ENCODE measurements around the gene UPK3B. TPM values are rescaled to one million over a fixed set of nuclear protein-coding genes. Genes with fewer than 3 reads are reported as not detected.

Gene UPK3B
- total RNA-seq (2022; extraction: Qiagen RNA extraction): 10.2 to 20.0 TPM (median 18.4 TPM) in 5 replicates

DNA sequence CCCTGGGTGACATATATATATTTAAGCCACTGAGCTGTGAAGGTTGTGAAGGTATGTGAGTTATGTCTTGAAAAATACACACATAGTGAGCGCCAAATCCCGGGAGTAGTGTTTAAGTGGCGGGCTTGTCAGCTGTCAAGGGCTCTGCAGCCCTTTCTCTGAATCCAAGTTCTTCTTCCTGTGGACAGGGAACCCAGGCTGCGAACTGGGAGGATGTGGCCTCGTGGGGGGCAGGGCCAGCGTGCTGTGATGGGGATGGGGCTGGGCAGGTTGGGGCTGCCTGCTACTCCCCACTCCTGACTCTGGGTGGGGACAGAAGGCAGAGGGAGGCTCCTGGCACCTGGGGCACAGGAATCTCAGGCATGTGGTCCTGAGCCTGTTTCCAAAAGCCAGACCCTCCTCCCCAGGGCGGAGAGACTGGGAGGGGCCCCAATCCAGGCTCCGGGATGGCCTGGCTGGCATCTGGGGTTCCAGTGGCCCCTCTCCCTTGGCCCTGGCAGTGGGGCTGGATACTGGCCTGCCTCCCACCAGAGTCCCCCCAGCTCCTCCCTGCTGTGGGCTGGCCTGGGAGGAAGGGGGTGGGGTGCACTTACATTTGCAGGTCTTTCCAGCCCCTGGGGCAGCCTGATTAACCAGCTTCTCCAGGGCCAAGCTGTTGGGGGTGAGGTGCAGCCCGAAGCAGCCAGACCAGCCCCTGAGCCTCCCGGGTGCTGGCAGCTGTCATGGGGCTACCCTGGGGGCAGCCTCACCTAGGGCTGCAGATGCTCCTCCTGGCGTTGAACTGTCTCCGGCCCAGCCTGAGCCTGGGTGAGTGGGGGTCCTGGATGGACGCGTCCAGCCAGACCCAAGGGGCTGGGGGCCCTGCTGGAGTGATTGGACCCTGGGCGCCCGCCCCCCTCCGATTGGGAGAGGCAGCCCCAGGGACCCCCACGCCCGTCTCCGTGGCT, at the start of gene UPK3B:
Gene UPK3B (plus strand): TSS at position 622 of the 947 bp plus-strand sequence. CDS start 101 bp downstream, at position 723.

DNA sequence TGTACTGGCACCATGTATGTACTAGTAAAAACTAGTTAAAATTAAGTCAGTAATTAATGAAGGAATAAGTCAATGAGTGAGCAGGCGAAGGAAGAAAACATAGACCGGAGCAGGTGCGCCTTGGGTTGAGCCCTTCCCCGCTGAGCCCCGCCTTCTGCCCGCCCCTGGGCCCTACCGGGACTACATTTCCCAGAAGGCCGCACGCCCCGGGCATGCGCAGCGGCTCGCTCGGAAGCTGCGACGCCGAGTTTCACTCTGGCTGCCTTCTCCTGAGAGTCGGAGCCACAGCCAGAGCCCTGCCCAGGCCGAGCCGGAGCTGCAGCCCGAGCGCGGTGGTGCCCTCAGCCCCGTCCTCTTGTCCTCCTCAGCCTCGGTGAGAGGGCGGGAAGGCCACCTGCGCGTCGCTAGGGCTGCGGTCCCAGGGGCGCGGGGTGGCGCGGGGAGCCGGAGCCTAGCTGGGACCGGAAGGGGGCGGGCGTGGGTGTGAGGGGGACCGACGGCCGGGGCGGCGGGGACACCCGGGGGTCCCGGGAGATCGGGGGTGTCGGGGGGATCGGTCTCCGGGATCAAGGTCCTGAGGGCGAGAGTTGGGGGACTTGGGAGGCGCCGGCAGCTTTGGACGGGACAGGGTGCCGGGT, 48.8 kb upstream of the UPK3B start, which contains the start of gene DTX2:
Gene DTX2 (plus strand): TSS at position 246 of the 638 bp plus-strand sequence. CDS start 18,801 bp downstream, outside the sequence.

DNA sequence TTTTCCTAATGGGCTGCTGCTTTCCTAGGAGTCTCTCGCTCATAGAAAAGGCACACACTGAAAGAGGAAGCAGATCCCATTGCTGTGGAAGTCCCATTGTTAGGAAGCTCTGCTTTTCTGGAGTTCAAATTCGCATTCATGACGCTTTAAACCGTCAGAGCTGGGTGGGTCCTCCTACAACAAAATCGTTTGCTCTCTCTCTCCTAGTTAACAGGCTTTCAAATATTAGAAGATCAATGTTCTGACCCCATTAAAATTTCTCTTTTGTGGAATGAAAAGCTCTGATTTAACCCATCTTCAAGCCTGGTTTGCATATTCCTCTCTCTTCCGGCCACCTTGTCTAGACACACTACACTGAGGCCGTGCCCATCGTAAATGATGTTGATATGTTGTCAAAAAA, 32.8 kb downstream of the UPK3B start, which contains the start of gene SPDYE16:
Gene SPDYE16 (minus strand): TSS at position 101 of the 400 bp plus-strand sequence. CDS start 1,838 bp downstream, outside the sequence.

Other genes starting within 250 kb of the UPK3B start
- 919 to 1,755 TPM (median 1,594 TPM) in 5 replicates for gene HSPB1, start 207.9 kb upstream of the UPK3B start, total RNA-seq (2022; extraction: Qiagen RNA extraction)
- gene YWHAG, start 151.6 kb upstream of the UPK3B start, total RNA-seq (2022; extraction: Qiagen RNA extraction): 215 to 254 TPM (median 243 TPM) in 5 replicates
- 0.97 to 1.5 TPM (median 1.3 TPM) in 5 replicates for gene SSC4D, start 100.9 kb upstream of the UPK3B start, total RNA-seq (2022; extraction: Qiagen RNA extraction)
- gene ZP3, start 85.6 kb upstream of the UPK3B start, total RNA-seq (2022; extraction: Qiagen RNA extraction): 15.6 to 18.3 TPM (median 17.2 TPM) in 5 replicates
- 22.8 to 32.7 TPM (median 30.8 TPM) in 5 replicates for gene DTX2, start 48.8 kb upstream of the UPK3B start, total RNA-seq (2022; extraction: Qiagen RNA extraction)
- 0.04 TPM in 1 of 5 replicates, not detected in the others for gene SPDYE16, start 32.7 kb downstream of the UPK3B start, total RNA-seq (2022; extraction: Qiagen RNA extraction)
- 21.8 to 25.9 TPM (median 25.7 TPM) in 5 replicates for gene POMZP3, start 116.7 kb downstream of the UPK3B start, total RNA-seq (2022; extraction: Qiagen RNA extraction)